ENCODE results near the gene VTI1A.

DNA sequence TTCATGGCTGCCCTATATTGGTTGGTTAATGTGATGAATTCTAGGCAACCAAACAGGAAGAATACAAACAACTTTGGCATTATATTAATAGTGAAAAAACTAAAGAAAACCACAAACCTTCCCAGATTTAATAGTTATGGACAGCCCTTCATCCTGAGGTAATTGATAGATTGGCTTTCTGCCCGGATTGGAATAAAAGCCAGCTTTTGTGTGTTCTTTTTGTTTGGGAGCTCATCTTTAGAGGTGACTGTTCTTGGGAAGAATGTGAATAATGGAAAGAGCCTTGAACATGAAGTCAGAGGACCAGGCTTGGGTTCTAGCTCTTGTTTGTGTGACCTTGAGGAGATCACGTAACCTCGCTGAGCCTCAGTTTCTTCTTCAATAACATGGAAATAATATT lies 92.3 kb downstream of the VTI1A start:
- TF ChIP-seq EZH2 (IDR thresholded peaks at IDR 0.05; ENCODE audit: borderline replicate concordance, low read length): no peak
- TF ChIP-seq, protein P1, sequence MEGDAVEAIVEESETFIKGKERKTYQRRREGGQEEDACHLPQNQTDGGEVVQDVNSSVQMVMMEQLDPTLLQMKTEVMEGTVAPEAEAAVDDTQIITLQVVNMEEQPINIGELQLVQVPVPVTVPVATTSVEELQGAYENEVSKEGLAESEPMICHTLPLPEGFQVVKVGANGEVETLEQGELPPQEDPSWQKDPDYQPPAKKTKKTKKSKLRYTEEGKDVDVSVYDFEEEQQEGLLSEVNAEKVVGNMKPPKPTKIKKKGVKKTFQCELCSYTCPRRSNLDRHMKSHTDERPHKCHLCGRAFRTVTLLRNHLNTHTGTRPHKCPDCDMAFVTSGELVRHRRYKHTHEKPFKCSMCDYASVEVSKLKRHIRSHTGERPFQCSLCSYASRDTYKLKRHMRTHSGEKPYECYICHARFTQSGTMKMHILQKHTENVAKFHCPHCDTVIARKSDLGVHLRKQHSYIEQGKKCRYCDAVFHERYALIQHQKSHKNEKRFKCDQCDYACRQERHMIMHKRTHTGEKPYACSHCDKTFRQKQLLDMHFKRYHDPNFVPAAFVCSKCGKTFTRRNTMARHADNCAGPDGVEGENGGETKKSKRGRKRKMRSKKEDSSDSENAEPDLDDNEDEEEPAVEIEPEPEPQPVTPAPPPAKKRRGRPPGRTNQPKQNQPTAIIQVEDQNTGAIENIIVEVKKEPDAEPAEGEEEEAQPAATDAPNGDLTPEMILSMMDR (conservative IDR thresholded peaks at IDR 0.05 in 1 of 2, IDR thresholded peaks at IDR 0.05 in 1 of 2; ENCODE audit: extremely low read depth in 1 of 2, insufficient read depth in 1 of 2, low read depth in 1 of 2, low read length in 2 of 2): no peak
